ENCODE data around the gene RRP15. TPM values are rescaled to one million over a fixed set of nuclear protein-coding genes. Genes with fewer than 3 reads are reported as not detected.

Gene RRP15
- total RNA-seq, 4 donors from 2014 or later, result 2.6 to 21.8 (median 12.9) TPM

- Histone ChIP-seq H3K27ac (peak overlapping the region; percentile 91 to 97), H3K36me3 (no peaks in the 10 kb centered on the region), H3K9me3 (no peaks in the 10 kb centered on the region), H3K27me3 (no peaks in the 10 kb centered on the region), H3K4me1 (no peaks in the 10 kb centered on the region), H3K4me3 (peak overlapping the region; percentile 1 to 24)
- intact Hi-C loops (cut with DNase I; ENCODE audit: low total_unique reads), result no loop called here
- TF ChIP-seq POLR2A (IDR thresholded peaks at IDR 0.05), result no peak
- TF ChIP-seq, protein P1, sequence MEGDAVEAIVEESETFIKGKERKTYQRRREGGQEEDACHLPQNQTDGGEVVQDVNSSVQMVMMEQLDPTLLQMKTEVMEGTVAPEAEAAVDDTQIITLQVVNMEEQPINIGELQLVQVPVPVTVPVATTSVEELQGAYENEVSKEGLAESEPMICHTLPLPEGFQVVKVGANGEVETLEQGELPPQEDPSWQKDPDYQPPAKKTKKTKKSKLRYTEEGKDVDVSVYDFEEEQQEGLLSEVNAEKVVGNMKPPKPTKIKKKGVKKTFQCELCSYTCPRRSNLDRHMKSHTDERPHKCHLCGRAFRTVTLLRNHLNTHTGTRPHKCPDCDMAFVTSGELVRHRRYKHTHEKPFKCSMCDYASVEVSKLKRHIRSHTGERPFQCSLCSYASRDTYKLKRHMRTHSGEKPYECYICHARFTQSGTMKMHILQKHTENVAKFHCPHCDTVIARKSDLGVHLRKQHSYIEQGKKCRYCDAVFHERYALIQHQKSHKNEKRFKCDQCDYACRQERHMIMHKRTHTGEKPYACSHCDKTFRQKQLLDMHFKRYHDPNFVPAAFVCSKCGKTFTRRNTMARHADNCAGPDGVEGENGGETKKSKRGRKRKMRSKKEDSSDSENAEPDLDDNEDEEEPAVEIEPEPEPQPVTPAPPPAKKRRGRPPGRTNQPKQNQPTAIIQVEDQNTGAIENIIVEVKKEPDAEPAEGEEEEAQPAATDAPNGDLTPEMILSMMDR (IDR thresholded peaks at IDR 0.05), result no peak
- no peak for DNase-seq
Observed at GRCh38 chr1:218350801-218351266, 65.7 kb downstream of the RRP15 start.

GRCh38 chr1:218351391-218352074, 66.4 kb downstream of the RRP15 start:
- Histone ChIP-seq H3K36me3 (no peaks in the 10 kb centered on the region), H3K27me3 (no peaks in the 10 kb centered on the region), H3K9me3 (no peaks in the 10 kb centered on the region), H3K27ac (peak overlapping the region; percentile 91 to 97), H3K4me3 (peak overlapping the region; percentile 1 to 24), H3K4me1 (no peaks in the 10 kb centered on the region)
- intact Hi-C loops (cut with DNase I; ENCODE audit: low total_unique reads), result no loop called here
- TF ChIP-seq, protein P1 (IDR thresholded peaks at IDR 0.05), result peak; percentile 27 to 52 (median 34)
- TF ChIP-seq POLR2A (IDR thresholded peaks at IDR 0.05), result no peak
- DNase-seq, result peak; percentile 42 to 45

DNA sequence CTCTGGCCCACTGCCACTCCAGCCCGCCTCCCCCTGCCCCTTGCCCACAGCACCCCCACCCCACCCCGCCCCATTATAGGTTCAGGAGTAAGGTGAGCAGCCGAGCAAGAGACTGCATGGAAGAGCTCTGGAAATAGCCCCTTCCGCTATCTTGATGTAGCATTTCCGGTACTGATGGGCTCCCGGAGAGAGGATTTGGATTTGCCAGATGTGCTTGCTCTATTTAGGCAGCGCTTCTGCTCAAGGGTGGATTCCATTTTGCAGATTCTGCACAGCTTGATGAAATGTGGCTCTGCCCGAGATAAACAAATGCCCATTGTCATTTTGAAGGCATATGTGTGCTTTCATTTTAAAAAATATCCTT, 67.0 kb downstream of the RRP15 start:
- peak overlapping the region; percentile 91 to 97 for H3K27ac ChIP-seq
- no peak for TF ChIP-seq POLR2A (IDR thresholded peaks at IDR 0.05)
- TF ChIP-seq, protein P1 (IDR thresholded peaks at IDR 0.05), result no peak
- no peak for DNase-seq
- H3K36me3 ChIP-seq, result no peaks in the 10 kb centered on the region
- no peaks in the 10 kb centered on the region for H3K4me1 ChIP-seq
- no peak overlapping the region for H3K4me3 ChIP-seq
- H3K27me3 ChIP-seq, result no peaks in the 10 kb centered on the region
- intact Hi-C loops (cut with DNase I; ENCODE audit: low total_unique reads), result no loop called here
- no peaks in the 10 kb centered on the region for H3K9me3 ChIP-seq

DNA sequence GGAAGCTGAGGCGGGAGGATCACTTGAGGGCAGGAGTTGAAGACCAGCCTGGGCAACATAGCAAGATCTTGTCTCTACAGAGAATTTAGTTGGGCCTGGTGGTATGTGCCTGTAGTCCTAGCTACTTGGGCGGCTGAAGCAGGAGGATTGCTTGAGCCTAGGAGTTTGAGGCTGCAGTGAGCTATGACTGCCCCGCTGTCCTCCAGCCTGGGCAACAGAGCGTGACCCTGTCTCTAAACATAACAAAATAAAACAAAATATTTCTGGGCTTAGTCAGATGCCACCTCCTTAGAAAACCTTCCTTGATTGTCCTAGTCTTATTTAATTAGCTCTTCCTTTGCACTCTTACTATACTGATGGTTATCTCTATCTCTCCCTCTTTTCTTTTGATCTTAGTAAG, 68.6 kb downstream of the RRP15 start:
- H3K27ac ChIP-seq, result no peak overlapping the region
- no peak overlapping the region for H3K4me3 ChIP-seq
- no peaks in the 10 kb centered on the region for H3K4me1 ChIP-seq
- no peaks in the 10 kb centered on the region for H3K36me3 ChIP-seq
- H3K27me3 ChIP-seq, result no peaks in the 10 kb centered on the region
- no peaks in the 10 kb centered on the region for H3K9me3 ChIP-seq
- no peak for DNase-seq
- TF ChIP-seq, protein P1 (IDR thresholded peaks at IDR 0.05), result no peak
- TF ChIP-seq POLR2A (IDR thresholded peaks at IDR 0.05), result no peak
- intact Hi-C loops (cut with DNase I; ENCODE audit: low total_unique reads), result no loop called here

- no peaks in the 10 kb centered on the region for H3K27me3 ChIP-seq
- no peaks in the 10 kb centered on the region for H3K4me1 ChIP-seq
- H3K9me3 ChIP-seq, result no peaks in the 10 kb centered on the region
- TF ChIP-seq, protein P1 (IDR thresholded peaks at IDR 0.05), result no peak
- no peak for TF ChIP-seq POLR2A (IDR thresholded peaks at IDR 0.05)
- no peak for DNase-seq
- no peak overlapping the region for H3K27ac ChIP-seq
- H3K4me3 ChIP-seq, result no peak overlapping the region
- intact Hi-C loops (cut with DNase I; ENCODE audit: low total_unique reads), result no loop called here
- H3K36me3 ChIP-seq, result no peaks in the 10 kb centered on the region
Observed at GRCh38 chr1:218355278-218355677, 70.2 kb downstream of the RRP15 start.
